Measurements from ENCODE around the gene NAGLU.

DNA sequence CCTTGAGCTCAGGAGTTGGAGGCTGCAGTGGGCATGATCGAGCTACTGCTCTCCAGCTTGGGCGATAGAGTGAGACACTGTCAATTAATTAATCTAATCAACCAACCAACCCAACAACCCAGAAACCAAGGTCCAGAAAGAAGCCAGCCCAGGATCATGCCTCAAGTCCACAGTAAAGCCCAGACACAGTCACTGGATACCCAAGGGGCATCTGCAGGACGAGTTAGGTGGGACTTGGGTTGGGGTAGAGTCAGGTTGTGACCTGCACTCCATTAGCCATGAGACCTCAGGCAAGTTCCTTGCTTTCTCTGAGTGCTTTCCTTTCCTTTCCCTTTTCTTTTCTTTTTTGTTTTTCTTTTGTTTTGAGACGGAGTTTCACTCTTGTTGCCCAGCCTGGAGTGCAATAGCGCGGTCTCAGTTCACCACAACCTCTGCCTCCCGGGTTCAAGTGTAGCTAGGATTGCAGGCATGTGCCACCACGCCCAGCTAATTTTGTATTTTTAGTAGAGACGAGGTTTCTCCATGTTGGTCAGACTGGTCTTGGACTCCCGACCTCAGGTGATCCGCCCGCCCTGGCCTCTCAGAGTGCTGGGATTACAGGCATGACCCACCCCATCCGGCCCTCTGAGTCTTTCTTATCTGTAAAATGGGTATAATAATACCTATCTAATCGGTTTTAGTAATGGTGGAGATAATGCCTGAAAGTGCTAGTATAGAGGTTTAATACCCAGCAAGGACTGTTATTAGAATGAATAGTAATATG lies 13.1 kb downstream of the NAGLU start:
- TF ChIP-seq EZH2 (IDR thresholded peaks at IDR 0.05; ENCODE audit: insufficient read depth, poor library complexity, severe bottlenecking) (no peak), EZH2phosphoT487 (IDR thresholded peaks at IDR 0.05; ENCODE audit: insufficient read depth, low read depth) (no peak)

Measured in GM23248 (cell line).